RWPE2 (cell line): ENCODE results near the gene AMY2B.
"Not testable (repeated sequence)": the region's sequence is repeated elsewhere in the genome, so short reads cannot be mapped to it uniquely, and the experiment has no call there.

Source experiments
- ATAC-seq: fragments of 200-7000 bp; cut with Tn5 transposase; 3 replicates; pipeline ENCODE4 v1.9.1; 2021; ENCODE audit warnings: low read depth
- DNase-seq: peaks from one replicate; pipeline ENCODE4 v3.0.0-alpha.2; 2020; ENCODE audit warnings: low spot score
- H3K27ac ChIP-seq: fragments of 450-650 bp; 2 replicates; pipeline ENCODE4 v1.5.1; 2017; ENCODE audit warnings: mild to moderate bottlenecking; ENCODE audit not compliant: poor library complexity, severe bottlenecking
- H3K27me3 ChIP-seq: fragments of 250-450 bp; sonication (Bioruptor Pico); 2 replicates; pipeline ENCODE4 v1.5.1; 2021; ENCODE audit warnings: mild to moderate bottlenecking, moderate library complexity; ENCODE audit not compliant: insufficient read depth, poor library complexity, severe bottlenecking
- H3K36me3 ChIP-seq: fragments of 250-450 bp; sonication (Bioruptor Pico); 2 replicates; pipeline ENCODE4 v1.5.1; 2020; ENCODE audit warnings: low read depth, mild to moderate bottlenecking, moderate library complexity
- H3K4me1 ChIP-seq: fragments of 250-450 bp; sonication (Bioruptor Pico); 2 replicates; pipeline ENCODE4 v1.5.1; 2021; ENCODE audit warnings: mild to moderate bottlenecking, moderate library complexity; ENCODE audit not compliant: insufficient read depth, poor library complexity, severe bottlenecking
- H3K4me3 ChIP-seq: fragments of 250-450 bp; sonication (Bioruptor Pico); 2 replicates; pipeline ENCODE4 v1.5.1; 2021; ENCODE audit warnings: mild to moderate bottlenecking, moderate library complexity; ENCODE audit not compliant: severe bottlenecking
- H3K9me3 ChIP-seq: fragments of 250-450 bp; sonication (Bioruptor Pico); 2 replicates; pipeline ENCODE4 v1.5.1; 2021; ENCODE audit warnings: mild to moderate bottlenecking, moderate library complexity; ENCODE audit not compliant: severe bottlenecking
- CTCF ChIP-seq: fragments of 450-650 bp; IDR thresholded peaks from one replicate; pipeline ENCODE4 v1.5.1; 2017; ENCODE audit warnings: mild to moderate bottlenecking, moderate library complexity; ENCODE audit not compliant: poor library complexity, severe bottlenecking

The AMY2B gene

GRCh38 chr1:103560427-103560826, 11.0 kb upstream of the AMY2B start:
- H3K27ac ChIP-seq = no peak overlapping the region
- no peaks in the 10 kb centered on the region for H3K4me1 ChIP-seq
- ATAC-seq (no peak), DNase-seq (no peak)
- H3K36me3 ChIP-seq = peaks cover 2% of the 10 kb centered on the region; the same call in 1 of the 2 replicates
- no peaks in the 10 kb centered on the region for H3K27me3 ChIP-seq
- no peak for TF ChIP-seq CTCF
- H3K4me3 ChIP-seq = no peak overlapping the region
- no peaks in the 10 kb centered on the region for H3K9me3 ChIP-seq

- ATAC-seq, H3K27ac ChIP-seq, H3K27me3 ChIP-seq, H3K36me3 ChIP-seq, DNase-seq, H3K4me3 ChIP-seq, H3K9me3 ChIP-seq, H3K4me1 ChIP-seq: not testable (repeated sequence)
Observed at GRCh38 chr1:103561124-103561523, 10.3 kb upstream of the AMY2B start.

GRCh38 chr1:103561643-103562395, 9.6 kb upstream of the AMY2B start:
- no peak for TF ChIP-seq CTCF
- DNase-seq (no peak), ATAC-seq (no peak)
- no peaks in the 10 kb centered on the region; the same call in 1 of the 2 replicates for H3K36me3 ChIP-seq
- no peaks in the 10 kb centered on the region for H3K9me3 ChIP-seq
- no peaks in the 10 kb centered on the region for H3K4me1 ChIP-seq
- H3K4me3 ChIP-seq = no peak overlapping the region
- H3K27me3 ChIP-seq = no peaks in the 10 kb centered on the region
- no peak overlapping the region for H3K27ac ChIP-seq

GRCh38 chr1:103563056-103563455, 8.3 kb upstream of the AMY2B start:
- Histone ChIP-seq H3K27me3 (no peaks in the 10 kb centered on the region), H3K36me3 (no peaks in the 10 kb centered on the region), H3K4me1 (no peaks in the 10 kb centered on the region), H3K4me3 (no peak overlapping the region), H3K27ac (no peak overlapping the region), H3K9me3 (no peaks in the 10 kb centered on the region)
- no peak for TF ChIP-seq CTCF
- DNase-seq (no peak), ATAC-seq (no peak)

- DNase-seq (no peak), ATAC-seq (no peak)
- TF ChIP-seq CTCF = no peak
- Histone ChIP-seq H3K4me1 (no peaks in the 10 kb centered on the region), H3K27ac (no peak overlapping the region), H3K9me3 (no peaks in the 10 kb centered on the region), H3K4me3 (no peak overlapping the region), H3K27me3 (no peaks in the 10 kb centered on the region), H3K36me3 (no peaks in the 10 kb centered on the region)
Observed at GRCh38 chr1:103569493-103569892, 1.9 kb upstream of the AMY2B start.
